ENCODE measurements around the gene SLC8A2. TPM values are rescaled to one million over a fixed set of nuclear protein-coding genes. Genes with fewer than 3 reads are reported as not detected.

Gene SLC8A2
- total and polyA plus RNA-seq, 2 experiments from 2014 or later: 0.86 to 10.0 TPM

DNA sequence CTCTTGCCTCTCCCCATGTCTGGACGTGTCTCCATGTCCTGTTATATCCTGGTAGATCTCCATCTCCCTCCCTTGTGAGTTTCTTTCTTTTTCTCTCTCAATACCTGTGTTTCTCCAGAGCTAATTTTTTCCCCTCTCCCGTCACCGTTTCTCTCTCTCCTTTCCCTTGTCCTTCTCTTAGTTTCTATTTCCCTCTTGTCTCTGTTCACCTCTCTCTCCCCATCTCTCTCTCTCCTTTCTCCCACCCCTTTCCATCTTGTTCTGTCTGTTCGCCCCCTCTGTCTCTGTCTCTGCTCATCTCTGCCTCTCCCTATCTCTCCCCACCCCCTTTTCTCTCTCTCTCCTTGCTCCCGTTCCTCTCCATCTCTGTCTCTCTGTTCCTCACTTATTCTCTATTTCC is 13.0 kb downstream of the SLC8A2 start:
- H3K4me1 ChIP-seq (ENCODE audit: insufficient read depth): peaks cover 3% of the 10 kb centered on the region; the same call in 1 of the 2 replicates
- H3F3A ChIP-seq (replicated peaks; ENCODE audit: low read depth): 0 out of 2 replicates have a peak, but pooled peaks cover 5% of the 10 kb centered on the region
- 0 out of 2 replicates have a peak, but pooled peaks cover 4% of the 10 kb centered on the region for H4K20me1 ChIP-seq (replicated peaks; ENCODE audit: insufficient read depth)
- no peak overlapping the region for H3K27ac ChIP-seq (ENCODE audit: low read depth)
- no peak overlapping the region for H3K4me3 ChIP-seq
- H3K27me3 Mint-ChIP-seq (ENCODE audit: insufficient read depth, low read depth, poor library complexity): no peaks in the 10 kb centered on the region
- no peaks in the 10 kb centered on the region; the same call in 2 of the 3 replicates for H3K4me1 Mint-ChIP-seq
- H3K9me3 Mint-ChIP-seq: no peaks in the 10 kb centered on the region
- no peaks in the 10 kb centered on the region; the same call in 1 of the 2 replicates for H3K36me3 ChIP-seq (ENCODE audit: insufficient read depth)
- H3K9me2 ChIP-seq (ENCODE audit: insufficient read depth): no peaks in the 10 kb centered on the region
- H3K27me3 ChIP-seq (ENCODE audit: insufficient read depth): peaks cover 41% of the 10 kb centered on the region
- no peak overlapping the region for H3K4me3 Mint-ChIP-seq
- H3K79me2 ChIP-seq (replicated peaks; ENCODE audit: insufficient read depth): no peaks in the 10 kb centered on the region
- no peak overlapping the region for H3K4me2 ChIP-seq
- no peak for TF ChIP-seq ZNF114 (CRISPR knock-in tag; IDR thresholded peaks at IDR 0.05)
- no peak for TF ChIP-seq NANOG (IDR thresholded peaks at IDR 0.05; ENCODE audit: borderline replicate concordance)
- no peak for TF ChIP-seq JUNB (IDR thresholded peaks at IDR 0.05; ENCODE audit: unreplicated experiment)
- TF ChIP-seq CREB1 (CRISPR knock-in tag; IDR thresholded peaks at IDR 0.05; ENCODE audit: low read depth): no peak
- TF ChIP-seq POLR2AphosphoS5 (IDR thresholded peaks at IDR 0.05; ENCODE audit: low read depth): no peak
- no peak for TF ChIP-seq EZH2phosphoT487 (IDR thresholded peaks at IDR 0.05; ENCODE audit: unreplicated experiment)
- TF ChIP-seq, protein P1, sequence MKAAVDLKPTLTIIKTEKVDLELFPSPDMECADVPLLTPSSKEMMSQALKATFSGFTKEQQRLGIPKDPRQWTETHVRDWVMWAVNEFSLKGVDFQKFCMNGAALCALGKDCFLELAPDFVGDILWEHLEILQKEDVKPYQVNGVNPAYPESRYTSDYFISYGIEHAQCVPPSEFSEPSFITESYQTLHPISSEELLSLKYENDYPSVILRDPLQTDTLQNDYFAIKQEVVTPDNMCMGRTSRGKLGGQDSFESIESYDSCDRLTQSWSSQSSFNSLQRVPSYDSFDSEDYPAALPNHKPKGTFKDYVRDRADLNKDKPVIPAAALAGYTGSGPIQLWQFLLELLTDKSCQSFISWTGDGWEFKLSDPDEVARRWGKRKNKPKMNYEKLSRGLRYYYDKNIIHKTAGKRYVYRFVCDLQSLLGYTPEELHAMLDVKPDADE (IDR thresholded peaks at IDR 0.05): no peak
- TF ChIP-seq CTCF (conservative IDR thresholded peaks at IDR 0.05; ENCODE audit: low read depth in 2 of 2): no peak
- no peak for TF ChIP-seq EZH2 (IDR thresholded peaks at IDR 0.05; ENCODE audit: low read depth, unreplicated experiment)
- TF ChIP-seq ZNF331 (CRISPR knock-in tag; IDR thresholded peaks at IDR 0.05; ENCODE audit: low read depth): no peak
- no peak for TF ChIP-seq REST (IDR thresholded peaks at IDR 0.05; ENCODE audit: unreplicated experiment)
- TF ChIP-seq STAT1 (IDR thresholded peaks at IDR 0.05; ENCODE audit: unreplicated experiment): no peak
- TF ChIP-seq ZNF462 (CRISPR knock-in tag; IDR thresholded peaks at IDR 0.05): no peak
- no peak overlapping the region for H3K27ac Mint-ChIP-seq
- ATAC-seq: no peak
- H2AFZ ChIP-seq: no peak overlapping the region
- no peak for DNase-seq (ENCODE audit: low spot score)
- H3K36me3 Mint-ChIP-seq (ENCODE audit: low read depth): peaks cover 19% of the 10 kb centered on the region
